MCF 10A (cell line): Measurements from ENCODE around the gene C2CD2. TPM values are rescaled to one million over a fixed set of nuclear protein-coding genes. Genes with fewer than 3 reads are reported as not detected.
A peak's percentile ranks its signal among the peaks of the same experiment; 100 is the strongest.
"Not testable (repeated sequence)": the region's sequence is repeated elsewhere in the genome, so short reads cannot be mapped to it uniquely, and the experiment has no call there.

ENCODE experiments used
- BruUV-seq: library from RNA; stranded (reverse); fragments of 400-500 nt; replicated peaks from 2 replicates; lab custom pipeline; 2021; lab: Mats Ljungman, UMichigan
- CTCF ChIA-PET: fragments of 300-600 bp; sonication (Branson Sonifier 250); formaldehyde crosslinking; extraction: SDS; loops from one replicate; lab custom pipeline; 2021; ENCODE audit warnings: antibody characterized with exemption, inconsistent platforms; lab: Yijun Ruan, JAX
- POLR2A ChIA-PET: fragments of 300-600, 350-650 bp; sonication (Branson Sonifier 250); formaldehyde crosslinking; extraction: SDS; loops from one replicate; lab custom pipeline; 2020; ENCODE audit warnings: antibody characterized with exemption, inconsistent platforms; lab: Yijun Ruan, JAX
- DNase-seq: peaks from one replicate; pipeline ENCODE4 v3.0.0-alpha.2; 2018; ENCODE audit not compliant: unreplicated experiment
- H3K27ac Mint-ChIP-seq: one replicate; pipeline ENCODE4 v1.8.0; 2022; ENCODE audit warnings: mild to moderate bottlenecking, low read depth, mixed read lengths; ENCODE audit not compliant: unreplicated experiment
- H3K27me3 Mint-ChIP-seq: one replicate; pipeline ENCODE4 v1.8.0; 2022; ENCODE audit warnings: mixed read lengths; ENCODE audit not compliant: insufficient read depth, unreplicated experiment
- H3K36me3 Mint-ChIP-seq: one replicate; pipeline ENCODE4 v1.8.0; 2022; ENCODE audit warnings: mild to moderate bottlenecking, moderate library complexity, mixed read lengths; ENCODE audit not compliant: insufficient read depth, unreplicated experiment
- H3K4me1 Mint-ChIP-seq: one replicate; pipeline ENCODE4 v1.8.0; 2022; ENCODE audit warnings: mixed read lengths; ENCODE audit not compliant: insufficient read depth, unreplicated experiment
- H3K4me3 Mint-ChIP-seq: one replicate; pipeline ENCODE4 v1.8.0; 2022; ENCODE audit warnings: mild to moderate bottlenecking, moderate library complexity, mixed read lengths; ENCODE audit not compliant: unreplicated experiment
- H3K9me3 Mint-ChIP-seq: one replicate; pipeline ENCODE4 v1.8.0; 2022; ENCODE audit warnings: mixed read lengths; ENCODE audit not compliant: unreplicated experiment
- intact Hi-C: fragments of 100-400 bp; cut with micrococcal nuclease; formaldehyde crosslinking; loops from 2 replicates; pipeline ENCODE4 v1.14.1; 2022
- total RNA-seq: library from RNA; stranded (reverse); gene quantifications from 2 replicates; pipeline ENCODE4 v1.2.3, GENCODE V29; 2022
- TF ChIP-seq, protein P1 (sequence below): fragments of 200-600 bp; IDR thresholded peaks from one replicate; pipeline ENCODE4 v1.8.0; 2022; ENCODE audit warnings: antibody characterized with exemption, mild to moderate bottlenecking; ENCODE audit not compliant: unreplicated experiment

The C2CD2 gene
- total RNA-seq, 1 experiment from 2014 or later, result 25.1 TPM

DNA sequence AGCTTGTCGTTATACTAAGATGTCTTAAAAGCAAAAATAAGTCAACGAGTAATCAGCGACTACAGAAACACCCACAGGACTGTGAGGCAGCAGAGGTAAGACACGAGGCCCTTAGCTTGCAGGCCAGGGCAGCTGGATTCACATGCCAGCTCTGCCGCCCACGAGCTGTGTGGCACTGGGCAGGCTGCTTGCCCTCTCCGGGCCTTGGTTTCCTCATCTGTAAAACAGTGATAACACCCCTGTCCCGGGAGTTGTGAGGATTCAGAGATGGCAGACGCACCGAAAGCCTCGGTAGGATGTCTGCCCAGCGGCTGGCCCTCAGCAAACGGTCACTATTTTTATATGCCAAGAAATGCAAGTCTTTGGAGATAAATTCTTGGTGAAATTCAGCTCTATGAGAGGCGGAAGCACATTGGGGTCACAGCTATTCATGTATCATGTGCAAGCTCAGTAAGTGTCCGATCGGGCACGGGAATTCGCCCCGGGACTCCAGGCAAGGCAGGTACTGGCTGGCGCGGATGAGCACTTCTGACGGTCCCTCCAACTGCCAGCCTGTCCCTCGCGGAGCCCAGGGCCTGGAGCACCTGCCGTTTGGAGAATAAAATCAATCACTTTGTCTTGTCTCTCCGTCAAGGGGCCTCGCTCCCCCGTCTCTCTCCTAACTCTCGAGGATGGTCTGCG lies 1.1 kb downstream of the C2CD2 start:
- ChIA-PET POLR2A (interaction anchor here (0.5 to 2.5 kb wide), 9 partner anchors 11 to 72 kb away, joined by 3 to 14 read pairs (median 3); partner anchors contain the start of gene ZBTB21), CTCF (interaction anchor here (0.6 to 1.3 kb wide), 4 partner anchors 93 to 497 kb away, joined by 3 read pairs; no protein-coding TSS in a partner anchor)
- H3K36me3 Mint-ChIP-seq, result no peaks in the 10 kb centered on the region
- peak overlapping the region; percentile 75 for H3K4me3 Mint-ChIP-seq
- peaks cover 35% of the 10 kb centered on the region for H3K4me1 Mint-ChIP-seq
- no TSS peak for BruUV-seq
- TF ChIP-seq, protein P1, sequence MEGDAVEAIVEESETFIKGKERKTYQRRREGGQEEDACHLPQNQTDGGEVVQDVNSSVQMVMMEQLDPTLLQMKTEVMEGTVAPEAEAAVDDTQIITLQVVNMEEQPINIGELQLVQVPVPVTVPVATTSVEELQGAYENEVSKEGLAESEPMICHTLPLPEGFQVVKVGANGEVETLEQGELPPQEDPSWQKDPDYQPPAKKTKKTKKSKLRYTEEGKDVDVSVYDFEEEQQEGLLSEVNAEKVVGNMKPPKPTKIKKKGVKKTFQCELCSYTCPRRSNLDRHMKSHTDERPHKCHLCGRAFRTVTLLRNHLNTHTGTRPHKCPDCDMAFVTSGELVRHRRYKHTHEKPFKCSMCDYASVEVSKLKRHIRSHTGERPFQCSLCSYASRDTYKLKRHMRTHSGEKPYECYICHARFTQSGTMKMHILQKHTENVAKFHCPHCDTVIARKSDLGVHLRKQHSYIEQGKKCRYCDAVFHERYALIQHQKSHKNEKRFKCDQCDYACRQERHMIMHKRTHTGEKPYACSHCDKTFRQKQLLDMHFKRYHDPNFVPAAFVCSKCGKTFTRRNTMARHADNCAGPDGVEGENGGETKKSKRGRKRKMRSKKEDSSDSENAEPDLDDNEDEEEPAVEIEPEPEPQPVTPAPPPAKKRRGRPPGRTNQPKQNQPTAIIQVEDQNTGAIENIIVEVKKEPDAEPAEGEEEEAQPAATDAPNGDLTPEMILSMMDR, result no peak
- H3K27ac Mint-ChIP-seq, result peak overlapping the region; percentile 36
- no peaks in the 10 kb centered on the region for H3K9me3 Mint-ChIP-seq
- H3K27me3 Mint-ChIP-seq, result no peaks in the 10 kb centered on the region
- intact Hi-C loops, result loop anchor here (2.0 kb wide), 1 partner anchor 20 kb away; no protein-coding TSS in a partner anchor
- DNase-seq, result no peak

DNA sequence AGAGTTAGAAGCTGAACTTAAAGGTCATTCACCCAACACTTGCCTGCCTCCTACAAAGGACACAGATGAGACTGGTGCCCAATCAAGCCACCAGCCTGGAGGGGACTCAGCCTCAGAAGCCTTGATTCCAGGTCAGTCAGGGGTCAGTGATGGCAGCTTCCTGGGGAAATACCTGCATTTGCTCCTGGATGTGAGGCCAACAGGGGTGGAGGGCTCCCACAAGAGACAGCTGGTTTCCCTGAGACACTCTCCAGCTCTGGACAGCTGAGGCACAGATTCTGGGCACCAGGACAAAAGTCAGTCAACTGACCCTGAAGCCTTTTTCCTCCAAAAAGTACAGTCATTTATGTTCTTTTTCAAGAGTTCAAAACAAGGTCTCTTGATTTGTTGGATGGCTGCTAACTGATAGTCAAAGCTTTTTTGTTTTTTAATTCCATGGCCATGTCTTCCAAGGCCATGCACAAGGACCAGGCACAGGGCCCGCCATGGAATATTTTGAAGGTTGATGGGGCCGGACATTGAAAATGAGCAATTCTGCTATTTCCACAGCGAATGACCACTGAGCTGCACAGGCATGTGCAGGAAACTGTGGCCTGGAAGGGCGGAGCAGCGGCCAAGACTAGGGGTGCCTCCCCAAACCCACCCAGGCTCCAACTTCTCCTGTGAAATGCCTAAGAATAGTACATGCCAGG lies 1.8 kb downstream of the C2CD2 start:
- BruUV-seq, result TSS peak; percentile 32
- no peaks in the 10 kb centered on the region for H3K36me3 Mint-ChIP-seq
- no peaks in the 10 kb centered on the region for H3K27me3 Mint-ChIP-seq
- TF ChIP-seq, protein P1, result no peak
- H3K4me3 Mint-ChIP-seq, result peak overlapping the region; percentile 75
- CTCF ChIA-PET, result interaction anchor here (0.6 to 1.3 kb wide), 3 partner anchors 93 to 416 kb away, joined by 3 read pairs; no protein-coding TSS in a partner anchor
- no peaks in the 10 kb centered on the region for H3K9me3 Mint-ChIP-seq
- no peak for DNase-seq
- intact Hi-C loops, result loop anchor here (2.0 kb wide), 1 partner anchor 19 kb away; no protein-coding TSS in a partner anchor
- POLR2A ChIA-PET, result interaction anchor here (0.5 to 2.5 kb wide), 9 partner anchors 11 to 72 kb away, joined by 3 to 14 read pairs (median 3); partner anchors contain the start of gene ZBTB21
- H3K4me1 Mint-ChIP-seq, result peaks cover 33% of the 10 kb centered on the region
- H3K27ac Mint-ChIP-seq, result no peak overlapping the region

DNA sequence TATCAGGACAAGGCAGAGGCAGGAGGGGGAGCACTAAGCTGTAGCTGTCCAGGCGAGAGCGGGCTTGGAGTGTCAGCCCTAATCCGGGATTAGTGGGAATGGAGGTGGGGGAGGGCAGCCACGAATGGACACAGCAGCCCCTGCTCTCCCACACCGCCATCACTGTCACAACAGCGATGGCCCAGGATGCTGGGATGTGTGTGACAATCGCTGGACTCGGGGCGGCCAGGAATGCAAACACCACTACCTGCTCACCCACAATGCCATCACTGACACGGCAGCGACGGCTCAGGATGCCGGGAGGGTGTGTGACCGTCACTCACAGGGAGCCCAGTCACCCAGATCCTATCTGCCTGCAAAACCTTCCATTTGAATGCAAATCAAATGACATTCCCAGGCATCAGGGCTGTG lies 2.9 kb downstream of the C2CD2 start:
- intact Hi-C loops, result no loop called here
- no peak overlapping the region for H3K4me3 Mint-ChIP-seq

DNA sequence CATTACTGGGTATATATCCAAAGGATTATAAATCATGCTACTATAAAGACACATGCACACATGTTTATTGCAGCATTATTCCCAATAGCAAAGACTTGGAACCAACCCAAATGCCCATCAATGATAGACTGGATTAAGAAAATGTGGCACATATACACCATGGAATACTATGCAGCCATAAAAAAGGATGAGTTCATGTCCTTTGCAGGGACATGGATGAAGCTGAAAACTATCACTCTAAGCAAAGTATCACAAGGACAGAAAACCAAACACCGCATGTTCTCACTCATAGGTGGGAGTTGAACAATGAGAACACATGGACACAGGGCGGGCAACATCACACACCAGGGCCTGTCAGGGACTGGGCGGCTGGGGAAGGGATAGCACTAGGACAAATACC lies 4.2 kb downstream of the C2CD2 start:
- peaks cover 24% of the 10 kb centered on the region for H3K4me1 Mint-ChIP-seq
- POLR2A ChIA-PET, H3K27me3 Mint-ChIP-seq, H3K27ac Mint-ChIP-seq, DNase-seq, H3K4me3 Mint-ChIP-seq, intact Hi-C loops, BruUV-seq, H3K9me3 Mint-ChIP-seq, H3K36me3 Mint-ChIP-seq: not testable (repeated sequence)
- CTCF ChIA-PET, result interaction anchor here (0.6 to 0.8 kb wide), 3 partner anchors 158 to 1714 kb away, joined by 3 to 4 read pairs (median 4); no protein-coding TSS in a partner anchor

More for the DNA sequence above, 2.9 kb downstream of the C2CD2 start:
- Mint-ChIP-seq H3K36me3 (no peaks in the 10 kb centered on the region), H3K4me1 (peaks cover 29% of the 10 kb centered on the region), H3K27me3 (no peaks in the 10 kb centered on the region), H3K27ac (no peak overlapping the region), H3K9me3 (no peaks in the 10 kb centered on the region)
- TF ChIP-seq, protein P1, result no peak
- POLR2A ChIA-PET, result no interaction called here
- no peak for DNase-seq
- no TSS peak for BruUV-seq
- CTCF ChIA-PET, result no interaction called here
